22Rv1 (cell line): ENCODE results near the gene GABARAP.

ENCODE experiments used
- CTCF ChIP-seq: fragments of 450-650 bp; IDR thresholded peaks from 2 replicates; pipeline ENCODE4 v1.5.1; 2017; ENCODE audit warnings: mild to moderate bottlenecking
- ZFX ChIP-seq: fragments of 450-650 bp; IDR thresholded peaks from 2 replicates; pipeline ENCODE4 v1.6.1; 2017; ENCODE audit warnings: antibody characterized with exemption, borderline replicate concordance

- TF ChIP-seq CTCF (peak; percentile 47), ZFX (no peak)
Measured at GRCh38 chr17:7262192-7262934, 20.1 kb upstream of the GABARAP start, which contains the start of gene CLDN7.
